AG09319 (cell line): ENCODE results near the gene MRFAP1L1.

Experiments used
- DNase-seq: peaks from one replicate; pipeline ENCODE4 v3.0.0-alpha.2; 2010; ENCODE audit warnings: low read depth; ENCODE audit errors: extremely low read depth
- CTCF ChIP-seq: IDR thresholded peaks from 2 replicates; pipeline ENCODE4 v1.5.1; 2011; ENCODE audit warnings: low read depth, mild to moderate bottlenecking, inconsistent platforms, low read length, moderate library complexity

MRFAP1L1 gene

GRCh38 chr4:6719611-6720179 lies 10.0 kb upstream of the MRFAP1L1 start:
- no peak for DNase-seq
- TF ChIP-seq CTCF: no peak

GRCh38 chr4:6718932-6719610 lies 9.4 kb upstream of the MRFAP1L1 start:
- DNase-seq: no peak
- TF ChIP-seq CTCF: no peak

- no peak for DNase-seq
- TF ChIP-seq CTCF: no peak
Measured at GRCh38 chr4:6716958-6717655, 7.4 kb upstream of the MRFAP1L1 start.

GRCh38 chr4:6716018-6716911 lies 6.6 kb upstream of the MRFAP1L1 start, which contains the start of gene BLOC1S4:
TSS of gene BLOC1S4 (plus strand) at chr4:6716174. CDS start at chr4:6716210, 36 bp downstream.
- no peak; the same call in 1 of the 2 replicates for TF ChIP-seq CTCF

DNA sequence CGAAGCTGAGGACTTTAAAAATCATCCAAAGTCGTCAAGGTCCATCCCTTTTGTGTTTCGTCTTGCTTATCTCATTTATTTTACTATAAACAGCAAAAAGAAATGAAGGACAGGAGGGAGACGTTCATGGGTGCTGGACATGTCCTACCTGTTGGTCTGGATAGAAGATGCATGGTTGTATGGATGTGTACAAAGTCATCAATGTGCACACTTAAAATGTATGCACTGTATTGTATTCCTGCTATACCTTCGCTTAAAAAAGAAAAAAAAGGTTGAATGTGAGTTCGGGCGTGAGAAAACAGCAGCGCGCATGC lies 6.0 kb upstream of the MRFAP1L1 start:
- no peak for DNase-seq
- TF ChIP-seq CTCF: no peak

More at GRCh38 chr4:6716018-6716911, 6.6 kb upstream of the MRFAP1L1 start, which contains the start of gene BLOC1S4:
- peak; percentile 81 for DNase-seq

DNA sequence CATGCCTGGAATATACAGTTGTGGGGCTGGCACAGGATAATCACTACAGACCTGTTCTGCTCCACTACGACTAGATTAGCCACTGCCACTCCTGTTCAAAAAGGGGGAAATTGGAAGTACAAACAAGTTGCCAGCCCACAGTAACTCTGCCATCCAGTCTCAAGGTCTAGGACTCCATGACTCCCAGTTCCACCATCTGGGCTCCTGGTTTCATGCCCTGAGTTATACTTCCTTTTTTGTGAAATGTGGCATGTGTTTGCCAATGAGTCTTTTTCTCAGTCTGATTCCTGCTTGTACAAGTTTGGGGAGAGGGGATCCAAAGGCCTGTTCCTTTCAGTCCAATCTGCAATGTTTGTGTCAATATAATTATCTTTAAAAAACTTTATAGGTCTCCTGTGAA lies 5.3 kb upstream of the MRFAP1L1 start:
- no peak for TF ChIP-seq CTCF
- no peak for DNase-seq
